GM10248 (cell line): ENCODE results near the gene CS.
"Not testable (repeated sequence)": the region's sequence is repeated elsewhere in the genome, so short reads cannot be mapped to it uniquely, and the experiment has no call there.

Experiments used
- CTCF ChIA-PET: fragments of 300-600 bp; sonication (Branson Sonifier 250); formaldehyde crosslinking; extraction: SDS; loops from one replicate; lab custom pipeline; 2021; ENCODE audit warnings: antibody characterized with exemption; lab: Yijun Ruan, JAX
- POLR2A ChIA-PET: fragments of 350-650 bp; sonication (Branson Sonifier 250); formaldehyde crosslinking; extraction: SDS; loops from one replicate; lab custom pipeline; 2020; ENCODE audit warnings: antibody characterized with exemption; lab: Yijun Ruan, JAX
- DNase-seq: peaks from one replicate; pipeline ENCODE4 v3.0.0; 2012; ENCODE audit errors: extremely low spot score
- TF ChIP-seq, protein P1 (sequence below): IDR thresholded peaks from 2 replicates; pipeline ENCODE4 v1.5.1; 2012; ENCODE audit warnings: mild to moderate bottlenecking, low read depth; ENCODE audit errors: extremely low read depth, missing control alignments, control extremely low read depth

Gene CS

DNA sequence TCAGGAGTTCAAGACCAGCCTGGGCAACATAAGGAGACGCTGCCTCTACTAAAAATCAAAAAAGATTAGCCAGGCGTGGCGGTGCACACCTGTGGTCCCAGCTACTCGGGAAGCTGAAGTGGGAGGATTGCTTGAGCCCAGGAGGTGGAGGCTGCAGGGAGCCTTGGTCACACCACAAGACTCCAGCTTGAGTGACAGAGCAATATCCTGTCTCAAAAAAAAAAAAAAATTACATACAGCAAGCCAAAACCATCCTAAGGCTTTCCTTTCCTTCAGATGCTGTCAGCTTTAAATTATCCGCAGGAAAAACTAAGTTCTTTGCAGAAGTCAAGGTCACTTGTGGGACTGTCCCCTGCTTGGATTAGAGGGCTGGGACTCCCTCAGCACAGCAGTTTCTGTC, 1.3 kb downstream of the CS start:
- TF ChIP-seq, protein P1, sequence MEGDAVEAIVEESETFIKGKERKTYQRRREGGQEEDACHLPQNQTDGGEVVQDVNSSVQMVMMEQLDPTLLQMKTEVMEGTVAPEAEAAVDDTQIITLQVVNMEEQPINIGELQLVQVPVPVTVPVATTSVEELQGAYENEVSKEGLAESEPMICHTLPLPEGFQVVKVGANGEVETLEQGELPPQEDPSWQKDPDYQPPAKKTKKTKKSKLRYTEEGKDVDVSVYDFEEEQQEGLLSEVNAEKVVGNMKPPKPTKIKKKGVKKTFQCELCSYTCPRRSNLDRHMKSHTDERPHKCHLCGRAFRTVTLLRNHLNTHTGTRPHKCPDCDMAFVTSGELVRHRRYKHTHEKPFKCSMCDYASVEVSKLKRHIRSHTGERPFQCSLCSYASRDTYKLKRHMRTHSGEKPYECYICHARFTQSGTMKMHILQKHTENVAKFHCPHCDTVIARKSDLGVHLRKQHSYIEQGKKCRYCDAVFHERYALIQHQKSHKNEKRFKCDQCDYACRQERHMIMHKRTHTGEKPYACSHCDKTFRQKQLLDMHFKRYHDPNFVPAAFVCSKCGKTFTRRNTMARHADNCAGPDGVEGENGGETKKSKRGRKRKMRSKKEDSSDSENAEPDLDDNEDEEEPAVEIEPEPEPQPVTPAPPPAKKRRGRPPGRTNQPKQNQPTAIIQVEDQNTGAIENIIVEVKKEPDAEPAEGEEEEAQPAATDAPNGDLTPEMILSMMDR, result no peak
- ChIA-PET POLR2A (interaction anchor here (1.7 kb wide), 1 partner anchor 17 kb away, joined by 8 read pairs; the partner anchor contains the start of gene CNPY2), CTCF (interaction anchor here (1.0 to 2.2 kb wide), 11 partner anchors 10 to 560 kb away, joined by 3 to 10 read pairs (median 3); partner anchors contain the start of genes ANKRD52, CNPY2 and ESYT1)
- no peak for DNase-seq

DNA sequence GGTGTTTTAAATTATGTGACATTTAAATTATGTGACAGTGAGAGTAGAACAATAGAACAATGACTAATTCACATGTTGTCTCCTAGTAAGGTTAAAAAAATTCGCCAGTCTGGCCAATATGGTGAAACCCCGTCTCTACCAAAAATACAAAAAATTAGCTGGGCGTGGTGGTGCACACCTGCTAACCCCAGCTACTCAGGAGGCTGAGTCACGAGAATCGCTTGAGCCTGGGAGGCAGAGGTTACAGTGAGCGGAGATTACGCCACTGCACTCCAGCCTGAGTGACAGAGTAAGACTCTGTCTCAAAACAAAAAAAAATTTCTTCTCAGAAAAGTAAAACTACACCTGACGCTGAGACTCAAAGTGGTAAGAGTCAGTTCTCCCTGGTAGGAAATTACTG, 2.7 kb downstream of the CS start:
- ChIA-PET CTCF (interaction anchor here (1.0 to 2.2 kb wide), 7 partner anchors 11 to 559 kb away, joined by 3 to 10 read pairs (median 4); partner anchors contain the start of genes ANKRD52 and SPRYD4), POLR2A (no interaction called here)
- DNase-seq, result no peak

DNA sequence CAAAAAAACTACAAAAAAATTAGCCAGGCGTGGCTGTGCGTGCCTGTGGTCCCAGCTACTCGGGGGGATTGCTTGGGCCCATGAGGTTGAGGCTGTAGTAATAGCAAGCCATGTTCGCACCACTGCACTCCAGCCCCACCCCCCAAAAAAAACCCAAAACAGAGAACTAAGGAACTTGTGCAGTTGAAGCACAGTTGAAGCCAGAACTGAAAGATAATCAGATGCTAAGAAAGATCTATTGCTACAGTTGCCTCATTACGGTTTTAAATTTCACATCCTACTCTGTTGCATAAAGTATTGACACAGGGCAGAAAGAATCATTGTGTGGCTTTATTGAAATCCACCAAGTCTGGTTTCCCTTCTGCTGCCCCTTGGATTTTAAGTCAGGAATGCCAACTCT, 3.8 kb downstream of the CS start:
- ChIA-PET POLR2A (no interaction called here), CTCF (interaction anchor here (1.2 to 1.3 kb wide), 3 partner anchors 10 to 168 kb away, joined by 3 read pairs; no protein-coding TSS in a partner anchor)
- TF ChIP-seq, protein P1, result no peak
- no peak for DNase-seq

More for the DNA sequence above, 2.7 kb downstream of the CS start:
- TF ChIP-seq, protein P1, result no peak

GRCh38 chr12:56293795-56294194, 6.3 kb downstream of the CS start:
- TF ChIP-seq, protein P1, result no peak
- CTCF ChIA-PET, result interaction anchor here (1.3 to 1.5 kb wide), 2 partner anchors 22 to 36 kb away, joined by 3 to 4 read pairs; partner anchors contain the start of gene ANKRD52
- DNase-seq, result no peak
- POLR2A ChIA-PET, result no interaction called here

DNA sequence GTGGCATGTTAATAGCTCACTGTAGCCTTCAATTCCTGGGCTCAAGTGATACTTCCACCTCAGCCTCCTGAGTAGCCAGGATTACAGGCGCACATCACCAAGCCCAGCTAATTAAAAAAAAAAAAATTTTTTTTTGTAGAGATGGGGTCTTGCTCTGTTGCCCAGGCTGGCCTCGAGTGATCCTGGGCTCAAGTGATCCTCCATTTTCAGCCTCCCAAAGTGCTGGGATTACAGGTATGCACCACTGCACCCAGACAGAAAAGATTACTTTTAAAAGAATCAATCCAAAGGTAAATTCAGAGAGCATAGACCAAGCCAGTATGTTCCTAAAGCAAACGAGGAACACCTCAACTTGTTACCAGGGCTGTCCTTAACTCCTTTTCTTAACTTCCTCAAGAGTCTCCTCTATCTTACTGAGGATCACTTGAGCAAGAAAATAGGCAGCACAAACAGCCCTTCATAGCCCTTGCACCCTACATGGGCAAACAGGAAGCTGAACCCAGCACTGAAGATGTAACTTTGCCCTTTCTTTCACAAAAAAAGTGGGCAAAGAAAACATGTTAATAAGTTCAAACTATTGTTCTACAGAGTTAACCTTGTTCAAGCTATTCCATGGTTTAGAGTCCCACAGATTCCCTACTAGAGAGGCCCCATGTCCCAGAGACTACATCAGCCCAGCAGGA, 11.3 kb downstream of the CS start:
- TF ChIP-seq, protein P1, result no peak
- POLR2A ChIA-PET, result no interaction called here
- CTCF ChIA-PET, result interaction anchor here (0.7 to 5.6 kb wide), 5 partner anchors 10 to 176 kb away, joined by 3 to 33 read pairs (median 3); partner anchors contain the start of genes ANKRD52 and COQ10A
- no peak for DNase-seq

DNA sequence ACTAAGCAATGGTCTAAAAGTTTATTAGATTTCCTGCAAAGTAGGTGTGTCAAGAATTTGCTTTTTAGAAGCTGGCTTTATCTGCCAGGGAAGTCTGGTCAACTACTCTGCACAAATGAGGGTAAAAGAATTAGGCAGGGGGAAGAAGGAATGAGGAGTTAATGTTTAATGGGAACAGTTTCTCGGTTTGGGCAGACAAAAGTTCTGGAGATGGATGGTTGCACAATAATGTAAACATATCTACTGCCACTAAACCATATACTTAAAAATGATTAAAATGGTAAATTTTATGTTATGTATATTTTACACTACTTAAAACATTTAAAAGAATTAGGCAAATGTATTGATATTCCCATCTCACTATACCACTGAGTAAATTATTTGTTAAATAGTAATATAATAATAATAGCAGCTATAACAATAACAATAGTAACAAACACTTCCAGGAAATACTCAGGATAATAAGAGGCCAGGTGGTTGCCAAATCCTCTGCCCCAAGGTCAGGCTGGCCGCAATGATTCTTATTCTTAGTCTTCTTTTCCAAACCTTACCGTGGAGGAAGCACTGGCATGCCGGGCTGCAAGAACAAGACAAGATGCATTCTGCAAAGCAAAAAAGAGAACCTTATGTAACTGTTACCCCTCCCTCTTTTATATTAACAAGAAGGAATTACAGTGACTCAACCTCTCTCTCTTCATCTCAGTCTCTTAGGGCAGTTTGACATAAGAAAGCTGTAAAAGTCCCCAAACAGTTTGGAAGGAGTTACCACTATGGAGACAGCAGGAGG, 13.9 kb downstream of the CS start:
- POLR2A ChIA-PET, result interaction anchor here (0.6 kb wide), 1 partner anchor 90 kb away, joined by 7 read pairs; no protein-coding TSS in a partner anchor
- DNase-seq, result no peak
- CTCF ChIA-PET, result interaction anchor here (0.8 to 5.6 kb wide), 9 partner anchors 11 to 178 kb away, joined by 3 to 33 read pairs (median 4); partner anchors contain the start of genes COQ10A and SMARCC2
- TF ChIP-seq, protein P1, result no peak

DNA sequence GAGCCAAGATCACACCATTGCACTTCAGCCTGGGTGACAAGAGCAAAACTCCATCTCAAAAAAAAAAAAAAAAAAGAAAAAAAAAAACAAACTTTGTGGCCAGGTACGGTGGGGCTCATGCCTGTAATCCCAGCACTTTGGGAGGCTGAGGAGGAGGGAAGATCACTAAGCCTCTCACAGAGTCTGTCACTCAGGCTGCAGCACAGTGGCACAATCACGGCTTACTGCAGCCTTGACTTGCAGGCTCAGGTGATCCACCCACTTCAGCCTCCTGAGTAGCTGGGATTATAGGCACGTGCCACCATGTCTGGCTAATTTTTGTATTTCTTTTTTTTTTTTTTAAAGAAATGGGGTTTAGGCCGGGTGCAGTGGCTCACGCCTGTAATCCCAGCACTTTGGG, 15.9 kb downstream of the CS start:
- POLR2A ChIA-PET, result interaction anchor here (0.7 kb wide), 2 partner anchors 17 kb away, joined by 4 read pairs; no protein-coding TSS in a partner anchor
- CTCF ChIA-PET, result interaction anchor here (0.9 to 2.0 kb wide), 3 partner anchors 17 to 95 kb away, joined by 3 to 6 read pairs (median 5); partner anchors contain the start of genes COQ10A and SMARCC2
- not testable (repeated sequence) for DNase-seq
